GM23338 (cell line): ENCODE measurements around the gene GAGE12G.
"Not testable (repeated sequence)": the region's sequence is repeated elsewhere in the genome, so short reads cannot be mapped to it uniquely, and the experiment has no call there.

Source experiments
- CREB1 ChIP-seq: fragments of 250-450 bp; sonication (Bioruptor Pico); IDR thresholded peaks from 2 replicates; pipeline ENCODE4 v1.5.0; 2020; ENCODE audit warnings: low read depth, mild to moderate bottlenecking, moderate library complexity
- CTCF ChIP-seq, 2 experiments: fragments of 200-600 bp in 1 of 2; sonication (generic) in 1 of 2; conservative IDR thresholded peaks; 2 replicates each; pipeline versions ENCODE4 v1.5.1 to v1.6.1; 2016 to 2017; ENCODE audit warnings: antibody characterized with exemption in 2 of 2, low read depth in 2 of 2, mild to moderate bottlenecking in 2 of 2, moderate library complexity in 1 of 2
- ETS1 ChIP-seq: IDR thresholded peaks from 2 replicates; pipeline ENCODE4 v1.6.1; 2016; ENCODE audit warnings: antibody characterized with exemption
- EZH2 ChIP-seq: fragments of 200-600 bp; sonication (generic); IDR thresholded peaks from one replicate; pipeline ENCODE4 v1.8.0; 2017; ENCODE audit warnings: antibody characterized with exemption, mild to moderate bottlenecking, low read depth; ENCODE audit not compliant: unreplicated experiment
- EZH2phosphoT487 ChIP-seq: fragments of 200-600 bp; sonication (generic); IDR thresholded peaks from one replicate; pipeline ENCODE4 v1.8.1; 2018; ENCODE audit warnings: antibody characterized with exemption; ENCODE audit not compliant: unreplicated experiment
- JUNB ChIP-seq: IDR thresholded peaks from one replicate; pipeline ENCODE4 v1.6.1; 2016; ENCODE audit warnings: antibody characterized with exemption; ENCODE audit not compliant: unreplicated experiment
- NANOG ChIP-seq: IDR thresholded peaks from 2 replicates; pipeline ENCODE4 v1.6.1; 2016; ENCODE audit warnings: antibody characterized with exemption, borderline replicate concordance
- POLR2AphosphoS5 ChIP-seq: IDR thresholded peaks from 2 replicates; pipeline ENCODE4 v1.6.1; 2016; ENCODE audit warnings: antibody characterized with exemption, low read depth
- STAT1 ChIP-seq: IDR thresholded peaks from one replicate; pipeline ENCODE4 v1.6.1; 2016; ENCODE audit warnings: antibody characterized with exemption; ENCODE audit not compliant: unreplicated experiment
- ZNF114 ChIP-seq: fragments of 250-450 bp; sonication (Bioruptor Pico); IDR thresholded peaks from 2 replicates; pipeline ENCODE4 v1.5.0; 2020; ENCODE audit warnings: mild to moderate bottlenecking, moderate library complexity
- ZNF331 ChIP-seq: fragments of 250-450 bp; sonication (Bioruptor Pico); IDR thresholded peaks from 2 replicates; pipeline ENCODE4 v1.5.0; 2020; ENCODE audit warnings: low read depth, mild to moderate bottlenecking, moderate library complexity
- ZNF462 ChIP-seq: fragments of 250-450 bp; sonication (Bioruptor Pico); IDR thresholded peaks from 2 replicates; pipeline ENCODE4 v1.5.0; 2020; ENCODE audit warnings: mild to moderate bottlenecking, moderate library complexity
- TF ChIP-seq, protein P1 (sequence below): IDR thresholded peaks from one replicate; pipeline ENCODE4 v1.6.1; 2018; ENCODE audit warnings: antibody characterized with exemption; ENCODE audit not compliant: unreplicated experiment

DNA sequence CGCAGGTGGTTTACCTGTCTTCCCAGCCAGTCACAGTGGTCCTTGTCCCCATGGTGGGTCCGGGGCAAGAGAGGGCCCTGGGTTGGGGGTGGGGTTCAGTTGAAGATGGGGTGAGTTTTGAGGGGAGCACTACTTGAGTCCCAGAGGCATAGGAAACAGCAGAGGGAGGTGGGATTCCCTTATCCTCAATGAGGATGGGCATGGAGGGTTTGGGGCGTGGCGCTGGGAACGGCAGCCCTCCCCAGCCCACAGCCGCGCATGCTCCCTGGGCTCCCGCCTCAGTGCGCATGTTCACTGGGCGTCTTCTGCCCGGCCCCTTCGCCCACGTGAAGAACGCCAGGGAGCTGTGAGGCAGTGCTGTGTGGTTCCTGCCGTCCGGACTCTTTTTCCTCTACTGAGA, at the start of gene GAGE12G:
- not testable (repeated sequence) for TF ChIP-seq CTCF (conservative IDR thresholded peaks at IDR 0.05; ENCODE audit: low read depth in 2 of 2); EZH2; POLR2AphosphoS5; JUNB; EZH2phosphoT487; CREB1; ZNF331 (CRISPR knock-in tag); ETS1; ZNF114 (CRISPR knock-in tag); NANOG; STAT1; ZNF462 (CRISPR knock-in tag)
- TF ChIP-seq, protein P1, sequence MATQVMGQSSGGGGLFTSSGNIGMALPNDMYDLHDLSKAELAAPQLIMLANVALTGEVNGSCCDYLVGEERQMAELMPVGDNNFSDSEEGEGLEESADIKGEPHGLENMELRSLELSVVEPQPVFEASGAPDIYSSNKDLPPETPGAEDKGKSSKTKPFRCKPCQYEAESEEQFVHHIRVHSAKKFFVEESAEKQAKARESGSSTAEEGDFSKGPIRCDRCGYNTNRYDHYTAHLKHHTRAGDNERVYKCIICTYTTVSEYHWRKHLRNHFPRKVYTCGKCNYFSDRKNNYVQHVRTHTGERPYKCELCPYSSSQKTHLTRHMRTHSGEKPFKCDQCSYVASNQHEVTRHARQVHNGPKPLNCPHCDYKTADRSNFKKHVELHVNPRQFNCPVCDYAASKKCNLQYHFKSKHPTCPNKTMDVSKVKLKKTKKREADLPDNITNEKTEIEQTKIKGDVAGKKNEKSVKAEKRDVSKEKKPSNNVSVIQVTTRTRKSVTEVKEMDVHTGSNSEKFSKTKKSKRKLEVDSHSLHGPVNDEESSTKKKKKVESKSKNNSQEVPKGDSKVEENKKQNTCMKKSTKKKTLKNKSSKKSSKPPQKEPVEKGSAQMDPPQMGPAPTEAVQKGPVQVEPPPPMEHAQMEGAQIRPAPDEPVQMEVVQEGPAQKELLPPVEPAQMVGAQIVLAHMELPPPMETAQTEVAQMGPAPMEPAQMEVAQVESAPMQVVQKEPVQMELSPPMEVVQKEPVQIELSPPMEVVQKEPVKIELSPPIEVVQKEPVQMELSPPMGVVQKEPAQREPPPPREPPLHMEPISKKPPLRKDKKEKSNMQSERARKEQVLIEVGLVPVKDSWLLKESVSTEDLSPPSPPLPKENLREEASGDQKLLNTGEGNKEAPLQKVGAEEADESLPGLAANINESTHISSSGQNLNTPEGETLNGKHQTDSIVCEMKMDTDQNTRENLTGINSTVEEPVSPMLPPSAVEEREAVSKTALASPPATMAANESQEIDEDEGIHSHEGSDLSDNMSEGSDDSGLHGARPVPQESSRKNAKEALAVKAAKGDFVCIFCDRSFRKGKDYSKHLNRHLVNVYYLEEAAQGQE, result not testable (repeated sequence)
